ENCODE data around the gene COL12A1.
"Not testable (repeated sequence)": the region's sequence is repeated elsewhere in the genome, so short reads cannot be mapped to it uniquely, and the experiment has no call there.

COL12A1 gene

GRCh38 chr6:75211920-75212590 lies 6.2 kb upstream of the COL12A1 start:
- no peak for DNase-seq (ENCODE audit: low spot score)

GRCh38 chr6:75210885-75211739 lies 5.3 kb upstream of the COL12A1 start:
- no peak for DNase-seq (ENCODE audit: low spot score)

GRCh38 chr6:75209184-75209723 lies 3.4 kb upstream of the COL12A1 start:
- DNase-seq (ENCODE audit: low spot score): no peak

GRCh38 chr6:75208298-75209183 lies 2.7 kb upstream of the COL12A1 start:
- peak; percentile 91 for DNase-seq (ENCODE audit: low spot score)

GRCh38 chr6:75206576-75207342 lies 906 bp upstream of the COL12A1 start:
- DNase-seq (ENCODE audit: low spot score): no peak

- DNase-seq (ENCODE audit: low spot score): peak; percentile 61
These were observed 686 bp downstream of the COL12A1 start for GRCh38 chr6:75204959-75205775.

GRCh38 chr6:75204217-75204958 lies 1.5 kb downstream of the COL12A1 start:
- DNase-seq (ENCODE audit: low spot score): peak; percentile 80

- DNase-seq (ENCODE audit: low spot score): no peak
These were observed 2.1 kb downstream of the COL12A1 start for GRCh38 chr6:75203721-75204120.

GRCh38 chr6:75202676-75203131 lies 3.1 kb downstream of the COL12A1 start:
- DNase-seq (ENCODE audit: low spot score): no peak

GRCh38 chr6:75201901-75202672 lies 3.8 kb downstream of the COL12A1 start:
- DNase-seq (ENCODE audit: low spot score): peak; percentile 72

GRCh38 chr6:75201021-75201420 lies 4.8 kb downstream of the COL12A1 start:
- DNase-seq (ENCODE audit: low spot score): no peak

GRCh38 chr6:75199889-75200288 lies 6.0 kb downstream of the COL12A1 start:
- DNase-seq (ENCODE audit: low spot score): no peak

- no peak for DNase-seq (ENCODE audit: low spot score)
These were observed 9.7 kb downstream of the COL12A1 start for GRCh38 chr6:75196081-75196687.

- no peak for DNase-seq (ENCODE audit: low spot score)
These were observed 17.5 kb downstream of the COL12A1 start for GRCh38 chr6:75188221-75188925.

- DNase-seq (ENCODE audit: low spot score): not testable (repeated sequence)
These were observed 19.3 kb downstream of the COL12A1 start for GRCh38 chr6:75186581-75186980.

- no peak for DNase-seq (ENCODE audit: low spot score)
These were observed 22.7 kb downstream of the COL12A1 start for GRCh38 chr6:75183099-75183541.

GRCh38 chr6:75180864-75181263 lies 25.0 kb downstream of the COL12A1 start:
- DNase-seq (ENCODE audit: low spot score): no peak

GRCh38 chr6:75178757-75179156 lies 27.1 kb downstream of the COL12A1 start:
- DNase-seq (ENCODE audit: low spot score): no peak
